NCI-H510A (cell line): Measurements from ENCODE around the gene TOMM5.

Experiments used
- DNase-seq: peaks from one replicate; lab custom pipeline; 2025; lab: John Stamatoyannopoulos, UW

The TOMM5 gene

GRCh38 chr9:37563806-37564513 lies 28.4 kb downstream of the TOMM5 start:
- no peak for DNase-seq

- no peak for DNase-seq
Measured at GRCh38 chr9:37562826-37563225, 29.6 kb downstream of the TOMM5 start.

- DNase-seq = no peak
Measured at GRCh38 chr9:37561682-37562081, 30.7 kb downstream of the TOMM5 start.

GRCh38 chr9:37559855-37560592 lies 32.4 kb downstream of the TOMM5 start:
- no peak for DNase-seq

GRCh38 chr9:37559125-37559524 lies 33.3 kb downstream of the TOMM5 start:
- no peak for DNase-seq

- no peak for DNase-seq
Measured at GRCh38 chr9:37555786-37556185, 36.6 kb downstream of the TOMM5 start.

- DNase-seq = no peak
Measured at GRCh38 chr9:37554318-37554717, 38.1 kb downstream of the TOMM5 start.

GRCh38 chr9:37551888-37552287 lies 40.5 kb downstream of the TOMM5 start:
- no peak for DNase-seq

GRCh38 chr9:37551468-37551867 lies 40.9 kb downstream of the TOMM5 start:
- DNase-seq = no peak

GRCh38 chr9:37550781-37551180 lies 41.6 kb downstream of the TOMM5 start:
- DNase-seq = no peak

GRCh38 chr9:37549527-37549926 lies 42.9 kb downstream of the TOMM5 start:
- no peak for DNase-seq

GRCh38 chr9:37547328-37547878 lies 45.0 kb downstream of the TOMM5 start:
- no peak for DNase-seq

- DNase-seq = no peak
Measured at GRCh38 chr9:37543468-37543867, 48.9 kb downstream of the TOMM5 start.

- no peak for DNase-seq
Measured at GRCh38 chr9:37542895-37543294, 49.5 kb downstream of the TOMM5 start.

GRCh38 chr9:37542488-37542887 lies 49.9 kb downstream of the TOMM5 start:
- DNase-seq = no peak

- DNase-seq = no peak
Measured at GRCh38 chr9:37541465-37541864, 50.9 kb downstream of the TOMM5 start.

GRCh38 chr9:37540634-37541033 lies 51.8 kb downstream of the TOMM5 start:
- no peak for DNase-seq

GRCh38 chr9:37539634-37540033 lies 52.8 kb downstream of the TOMM5 start:
- DNase-seq = no peak
